ENCODE measurements around the gene RARB.

GRCh38 chr3:25554376-25554775 lies 126.3 kb downstream of the RARB start:
- no peak for TF ChIP-seq POLR2A (IDR thresholded peaks at IDR 0.05)
- no peak for TF ChIP-seq CTCF (IDR thresholded peaks at IDR 0.05)
